HG02678 (cell line): ENCODE data around the gene OCA2.

ENCODE experiments used
- ATAC-seq: cut with Tn5 transposase; IDR thresholded peaks from one replicate; pipeline ENCODE4 v1.9.1; 2021; ENCODE audit warnings: mild to moderate bottlenecking, moderate library complexity; ENCODE audit not compliant: unreplicated experiment

The OCA2 gene

GRCh38 chr15:27826902-27827714, 272.0 kb downstream of the OCA2 start:
- ATAC-seq = no peak

- no peak for ATAC-seq
These were observed 272.7 kb downstream of the OCA2 start for GRCh38 chr15:27826411-27826810.

GRCh38 chr15:27824841-27825422, 274.2 kb downstream of the OCA2 start:
- ATAC-seq = no peak

- ATAC-seq = no peak
These were observed 277.8 kb downstream of the OCA2 start for GRCh38 chr15:27821273-27821672.

- no peak for ATAC-seq
These were observed 278.4 kb downstream of the OCA2 start for GRCh38 chr15:27820722-27821121.

GRCh38 chr15:27820232-27820631, 278.9 kb downstream of the OCA2 start:
- ATAC-seq = no peak

GRCh38 chr15:27817258-27817657, 281.9 kb downstream of the OCA2 start:
- ATAC-seq = no peak

- no peak for ATAC-seq
These were observed 282.3 kb downstream of the OCA2 start for GRCh38 chr15:27816790-27817189.

- no peak for ATAC-seq
These were observed 284.1 kb downstream of the OCA2 start for GRCh38 chr15:27815035-27815434.

GRCh38 chr15:27813139-27813538, 286.0 kb downstream of the OCA2 start:
- no peak for ATAC-seq

GRCh38 chr15:27808182-27808581, 290.9 kb downstream of the OCA2 start:
- ATAC-seq = no peak

GRCh38 chr15:27807335-27807734, 291.8 kb downstream of the OCA2 start:
- ATAC-seq = no peak

- ATAC-seq = no peak
These were observed 292.7 kb downstream of the OCA2 start for GRCh38 chr15:27806396-27806795.

GRCh38 chr15:27805261-27806220, 293.6 kb downstream of the OCA2 start:
- ATAC-seq = no peak

GRCh38 chr15:27804569-27805260, 294.4 kb downstream of the OCA2 start:
- no peak for ATAC-seq

GRCh38 chr15:27798807-27799206, 300.3 kb downstream of the OCA2 start:
- no peak for ATAC-seq

GRCh38 chr15:27797765-27798164, 301.4 kb downstream of the OCA2 start:
- no peak for ATAC-seq

GRCh38 chr15:27796405-27797320, 302.5 kb downstream of the OCA2 start:
- no peak for ATAC-seq

GRCh38 chr15:27792756-27793264, 306.3 kb downstream of the OCA2 start:
- ATAC-seq = no peak

- no peak for ATAC-seq
These were observed 308.8 kb downstream of the OCA2 start for GRCh38 chr15:27790270-27790669.
